Liver (tissue), 9 donors: Measurements from ENCODE around the gene CUX1. TPM values are rescaled to one million over a fixed set of nuclear protein-coding genes. Genes with fewer than 3 reads are reported as not detected.

ENCODE experiments used
- DNase-seq: peaks from one replicate; pipeline ENCODE4 v3.0.0-alpha.2; 2017; ENCODE audit warnings: low spot score
- H3K27ac ChIP-seq, 2 donors: one replicate each; pipeline ENCODE4 v1.7.0; 2013; ENCODE audit warnings: inconsistent platforms in 2 of 2, low read length in 2 of 2, control low read depth in 1 of 2, low read depth in 1 of 2, mild to moderate bottlenecking in 1 of 2
- H3K27me3 ChIP-seq, 4 donors: one replicate each; pipeline versions ENCODE4 v1.6.1 to v1.7.0; 2013; ENCODE audit warnings: low read length in 3 of 4, inconsistent platforms in 1 of 4, mild to moderate bottlenecking in 1 of 4, moderate library complexity in 1 of 4; ENCODE audit not compliant: control insufficient read depth in 4 of 4, insufficient read depth in 4 of 4
- H3K36me3 ChIP-seq, 4 donors: one replicate each; pipeline versions ENCODE4 v1.6.1 to v1.7.0; 2013; ENCODE audit warnings: low read length in 3 of 4, mild to moderate bottlenecking in 3 of 4, low read depth in 1 of 4, moderate library complexity in 1 of 4; ENCODE audit not compliant: control insufficient read depth in 4 of 4, insufficient read depth in 3 of 4
- H3K4me1 ChIP-seq, 4 donors: one replicate each; pipeline versions ENCODE4 v1.6.1 to v1.7.0; 2013; ENCODE audit warnings: low read length in 3 of 4, mild to moderate bottlenecking in 3 of 4, moderate library complexity in 1 of 4; ENCODE audit not compliant: control insufficient read depth in 4 of 4, insufficient read depth in 4 of 4
- H3K4me3 ChIP-seq, 3 donors: one replicate each; pipeline versions ENCODE4 v1.6.1 to v1.7.0; 2013; ENCODE audit warnings: low read length in 3 of 3, control low read depth in 1 of 3, low read depth in 1 of 3, mild to moderate bottlenecking in 1 of 3
- H3K9ac ChIP-seq, 2 donors: one replicate each; pipeline ENCODE4 v1.7.0; 2013; ENCODE audit warnings: low read length in 2 of 2, mild to moderate bottlenecking in 2 of 2, moderate library complexity in 2 of 2, control low read depth in 1 of 2, low read depth in 1 of 2
- H3K9me3 ChIP-seq, 4 donors: one replicate each; pipeline versions ENCODE4 v1.6.1 to v1.7.0; 2013; ENCODE audit warnings: low read length in 3 of 4; ENCODE audit not compliant: control insufficient read depth in 4 of 4
- ATF3 ChIP-seq: IDR thresholded peaks from 2 replicates; pipeline ENCODE4 v1.6.1; 2016; ENCODE audit warnings: antibody characterized with exemption
- CTCF ChIP-seq: fragments of 150-350 bp; IDR thresholded peaks from 2 replicates; pipeline ENCODE4 v1.5.1; 2017; ENCODE audit warnings: improper control_type of control experiment, low read depth, low read length; ENCODE audit not compliant: missing input control
- EGR1 ChIP-seq, 2 donors: IDR thresholded peaks; 2 replicates each; pipeline ENCODE4 v1.6.1; 2016 to 2018; ENCODE audit warnings: antibody characterized with exemption in 2 of 2, low read depth in 2 of 2
- FOXA1 ChIP-seq: IDR thresholded peaks from 2 replicates; pipeline ENCODE4 v1.6.1; 2016; ENCODE audit warnings: antibody characterized with exemption
- FOXA2 ChIP-seq: IDR thresholded peaks from 2 replicates; pipeline ENCODE4 v1.6.1; 2016; ENCODE audit warnings: antibody characterized with exemption
- GABPA ChIP-seq, 2 donors: IDR thresholded peaks in 1 of 2; conservative IDR thresholded peaks in 1 of 2; 2 replicates each; pipeline ENCODE4 v1.6.1; 2016; ENCODE audit warnings: antibody characterized with exemption in 2 of 2, mild to moderate bottlenecking in 1 of 2, moderate library complexity in 1 of 2
- HNF4A ChIP-seq, 2 donors: conservative IDR thresholded peaks; 2 replicates each; pipeline ENCODE4 v1.6.1; 2016; ENCODE audit warnings: antibody characterized with exemption in 2 of 2, mild to moderate bottlenecking in 2 of 2
- HNF4G ChIP-seq: IDR thresholded peaks from 2 replicates; pipeline ENCODE4 v1.6.1; 2016; ENCODE audit warnings: antibody characterized with exemption
- JUND ChIP-seq, 2 donors: IDR thresholded peaks; 2 replicates each; pipeline ENCODE4 v1.6.1; 2016; ENCODE audit warnings: antibody characterized with exemption in 2 of 2
- MAX ChIP-seq: IDR thresholded peaks from 2 replicates; pipeline ENCODE4 v1.6.1; 2016; ENCODE audit warnings: antibody characterized with exemption
- NR2F2 ChIP-seq: IDR thresholded peaks from 2 replicates; pipeline ENCODE4 v1.6.1; 2016; ENCODE audit warnings: antibody characterized with exemption
- RAD21 ChIP-seq, 2 donors: IDR thresholded peaks; 2 replicates each; pipeline ENCODE4 v1.6.1; 2016; ENCODE audit warnings: antibody characterized with exemption in 2 of 2, mild to moderate bottlenecking in 2 of 2
- REST ChIP-seq: IDR thresholded peaks from 2 replicates; pipeline ENCODE4 v1.6.1; 2016; ENCODE audit warnings: antibody characterized with exemption, mild to moderate bottlenecking
- RXRA ChIP-seq, 2 donors: IDR thresholded peaks; 2 replicates each; pipeline ENCODE4 v1.6.1; 2017 to 2018; ENCODE audit warnings: antibody characterized with exemption in 2 of 2, mild to moderate bottlenecking in 1 of 2
- SP1 ChIP-seq: IDR thresholded peaks from 2 replicates; pipeline ENCODE4 v1.6.1; 2018; ENCODE audit warnings: antibody characterized with exemption, mild to moderate bottlenecking
- TAF1 ChIP-seq: conservative IDR thresholded peaks from 2 replicates; pipeline ENCODE4 v1.6.1; 2016; ENCODE audit warnings: antibody characterized with exemption, mild to moderate bottlenecking
- ZBTB33 ChIP-seq: IDR thresholded peaks from 2 replicates; pipeline ENCODE4 v1.6.1; 2016; ENCODE audit warnings: antibody characterized with exemption
- WGBS: extraction: QIAGEN DNeasy Blood & Tissue Kit; methylation state at CpG from one replicate; pipeline ENCODE4 v1.1.7; 2013; 5-methylcytosine and 5-hydroxymethylcytosine counted together
- polyA plus RNA-seq, 2 donors: library from polyadenylated mRNA; stranded (reverse) in 1 of 2; unstranded in 1 of 2; fragments of 200-250 nt in 1 of 2; fragments of >200 nt in 1 of 2; fragmentation: Nextera tagmentation in 1 of 2; extraction: Ambion mirVana in 1 of 2; gene quantifications; one replicate each; pipeline versions ENCODE4 v1.2.1 to v1.2.3, GENCODE V29; 2013 to 2015
- total RNA-seq, 2 donors: library from RNA; depleted of rRNA; stranded (reverse); fragments of >200 nt; gene quantifications; one replicate each; pipeline ENCODE4 v1.2.3, GENCODE V29; 2014
- donor health status: healthy.
- donor health status: healthy.
- donor health status: healthy.
- donor health status: healthy.
- donor health status: healthy.

Gene CUX1
- total and polyA plus RNA-seq, 4 donors, result 18.6 to 40.6 (median 21.4) TPM

GRCh38 chr7:101878938-101879337 lies 61.5 kb downstream of the CUX1 start:
- no peak for DNase-seq
- Histone ChIP-seq H3K9ac (no peak overlapping the region), H3K9me3 (no peaks in the 10 kb centered on the region), H3K36me3 (no peaks in the 10 kb centered on the region), H3K4me3 (no peak overlapping the region), H3K27me3 (no peaks in the 10 kb centered on the region), H3K4me1 (peaks cover 19 to 42% (median 22%) of the 10 kb centered on the region in 4 donors), H3K27ac (no peak overlapping the region)
- TF ChIP-seq HNF4A (conservative IDR thresholded peaks at IDR 0.05), result no peak
- TF ChIP-seq TAF1, result no peak
- TF ChIP-seq ATF3, result no peak
- no peak for TF ChIP-seq HNF4G
- TF ChIP-seq REST, result no peak
- no peak for TF ChIP-seq NR2F2
- no peak for TF ChIP-seq GABPA (IDR thresholded peaks at IDR 0.05 in 1 of 2, conservative IDR thresholded peaks at IDR 0.05 in 1 of 2)
- TF ChIP-seq MAX, result no peak
- no peak for TF ChIP-seq JUND (IDR thresholded peaks at IDR 0.05)
- TF ChIP-seq RXRA (IDR thresholded peaks at IDR 0.05), result no peak
- TF ChIP-seq FOXA1, result no peak
- TF ChIP-seq EGR1 (IDR thresholded peaks at IDR 0.05; ENCODE audit: low read depth in 2 of 2), result no peak
- no peak for TF ChIP-seq SP1
- no peak for TF ChIP-seq CTCF
- no peak for TF ChIP-seq ZBTB33
- 96% methylated on average over 4 of the region's 4 CpGs for WGBS

GRCh38 chr7:101879565-101879964 lies 62.1 kb downstream of the CUX1 start:
- WGBS, result 95% methylated on average over 10 of the region's 10 CpGs
- H3K27ac ChIP-seq, result no peak overlapping the region
- H3K27me3 ChIP-seq, result no peaks in the 10 kb centered on the region
- peaks cover 20 to 48% (median 25%) of the 10 kb centered on the region in 4 donors for H3K4me1 ChIP-seq
- TF ChIP-seq EGR1 (IDR thresholded peaks at IDR 0.05; ENCODE audit: low read depth in 2 of 2) (no peak), MAX (no peak), FOXA1 (no peak), NR2F2 (no peak), FOXA2 (no peak), HNF4G (no peak), REST (no peak), RXRA (IDR thresholded peaks at IDR 0.05) (no peak), HNF4A (conservative IDR thresholded peaks at IDR 0.05) (no peak), SP1 (no peak), JUND (IDR thresholded peaks at IDR 0.05) (no peak), ZBTB33 (no peak), RAD21 (IDR thresholded peaks at IDR 0.05) (no peak)
- peak overlapping the region in 1 of 2 donors; percentile 6 for H3K9ac ChIP-seq
- H3K4me3 ChIP-seq, result no peak overlapping the region
- no peaks in the 10 kb centered on the region for H3K36me3 ChIP-seq
- no peaks in the 10 kb centered on the region for H3K9me3 ChIP-seq
- no peak for DNase-seq
